Thyroid gland (tissue), 4 donors: ENCODE results near the gene CACNG5.

Experiments used
- POLR2A ChIP-seq, 2 donors: fragments of 450-650 bp; IDR thresholded peaks; one replicate each; pipeline ENCODE4 v1.6.1; 2017; ENCODE audit warnings: antibody characterized with exemption in 2 of 2, mild to moderate bottlenecking in 2 of 2, moderate library complexity in 1 of 2
- TF ChIP-seq, protein P1 (sequence below), 6 experiments: fragments of 200-600 bp in 3 of 6; fragments of 450-650 bp in 3 of 6; sonication (generic) in 3 of 6; IDR thresholded peaks; one replicate each; pipeline ENCODE4 v1.5.1; 2016 to 2019; ENCODE audit warnings: antibody characterized with exemption in 6 of 6, mild to moderate bottlenecking in 2 of 6, inconsistent platforms in 1 of 6, moderate library complexity in 1 of 6

DNA sequence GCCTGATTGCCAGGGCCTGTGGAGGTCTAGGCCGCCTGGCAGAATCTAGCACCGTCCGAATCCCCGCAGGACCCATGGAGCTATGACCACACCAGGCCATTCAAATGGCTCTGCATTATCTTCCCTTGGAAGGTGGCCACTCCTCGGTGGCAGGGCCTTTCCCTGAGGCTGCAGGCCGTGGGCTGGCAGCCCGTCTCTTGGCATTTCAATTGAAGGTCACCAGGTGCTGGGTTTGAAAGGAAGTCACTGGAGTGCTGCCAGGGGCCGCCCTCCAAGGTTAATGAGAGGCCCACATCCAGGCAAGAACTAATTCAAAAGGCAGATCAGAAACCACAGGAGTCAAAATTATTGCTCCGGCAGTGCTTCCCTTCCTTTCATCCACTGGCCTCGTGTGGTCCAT, 27.7 kb upstream of the CACNG5 start:
- TF ChIP-seq, protein P1, sequence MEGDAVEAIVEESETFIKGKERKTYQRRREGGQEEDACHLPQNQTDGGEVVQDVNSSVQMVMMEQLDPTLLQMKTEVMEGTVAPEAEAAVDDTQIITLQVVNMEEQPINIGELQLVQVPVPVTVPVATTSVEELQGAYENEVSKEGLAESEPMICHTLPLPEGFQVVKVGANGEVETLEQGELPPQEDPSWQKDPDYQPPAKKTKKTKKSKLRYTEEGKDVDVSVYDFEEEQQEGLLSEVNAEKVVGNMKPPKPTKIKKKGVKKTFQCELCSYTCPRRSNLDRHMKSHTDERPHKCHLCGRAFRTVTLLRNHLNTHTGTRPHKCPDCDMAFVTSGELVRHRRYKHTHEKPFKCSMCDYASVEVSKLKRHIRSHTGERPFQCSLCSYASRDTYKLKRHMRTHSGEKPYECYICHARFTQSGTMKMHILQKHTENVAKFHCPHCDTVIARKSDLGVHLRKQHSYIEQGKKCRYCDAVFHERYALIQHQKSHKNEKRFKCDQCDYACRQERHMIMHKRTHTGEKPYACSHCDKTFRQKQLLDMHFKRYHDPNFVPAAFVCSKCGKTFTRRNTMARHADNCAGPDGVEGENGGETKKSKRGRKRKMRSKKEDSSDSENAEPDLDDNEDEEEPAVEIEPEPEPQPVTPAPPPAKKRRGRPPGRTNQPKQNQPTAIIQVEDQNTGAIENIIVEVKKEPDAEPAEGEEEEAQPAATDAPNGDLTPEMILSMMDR (IDR thresholded peaks at IDR 0.05): no peak
- TF ChIP-seq POLR2A (IDR thresholded peaks at IDR 0.05): no peak
